Measurements from ENCODE around the gene SIRT6.

DNA sequence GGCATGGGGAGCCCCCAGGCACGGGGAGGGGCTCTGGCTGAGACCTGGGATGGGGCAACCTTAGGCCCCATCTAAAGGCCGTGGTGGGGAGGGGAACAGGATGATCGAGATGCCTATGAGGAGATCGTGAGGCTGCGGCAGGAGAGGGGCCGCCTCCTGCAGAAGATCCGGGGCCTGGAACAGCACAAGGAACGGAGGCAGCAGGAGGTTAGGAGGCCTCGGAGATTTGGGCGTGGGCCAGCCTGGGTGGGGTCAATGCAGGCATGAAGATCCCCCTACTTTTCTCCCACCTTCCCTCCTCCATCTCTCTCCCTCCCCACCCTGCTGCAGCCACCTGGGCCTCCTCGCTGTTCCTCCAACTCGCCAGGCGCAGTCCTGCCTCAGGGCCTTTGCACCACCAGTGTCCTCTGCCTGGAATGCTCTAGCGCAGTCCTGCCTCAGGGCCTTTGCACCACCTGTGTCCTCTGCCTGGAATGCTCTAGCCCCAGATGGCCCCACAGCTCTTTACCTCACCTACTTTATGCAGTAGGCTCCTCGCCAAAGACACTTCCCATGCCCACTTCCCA lies 27.9 kb upstream of the SIRT6 start:
- TF ChIP-seq POLR2A (IDR thresholded peaks at IDR 0.05): no peak
- TF ChIP-seq, protein P1, sequence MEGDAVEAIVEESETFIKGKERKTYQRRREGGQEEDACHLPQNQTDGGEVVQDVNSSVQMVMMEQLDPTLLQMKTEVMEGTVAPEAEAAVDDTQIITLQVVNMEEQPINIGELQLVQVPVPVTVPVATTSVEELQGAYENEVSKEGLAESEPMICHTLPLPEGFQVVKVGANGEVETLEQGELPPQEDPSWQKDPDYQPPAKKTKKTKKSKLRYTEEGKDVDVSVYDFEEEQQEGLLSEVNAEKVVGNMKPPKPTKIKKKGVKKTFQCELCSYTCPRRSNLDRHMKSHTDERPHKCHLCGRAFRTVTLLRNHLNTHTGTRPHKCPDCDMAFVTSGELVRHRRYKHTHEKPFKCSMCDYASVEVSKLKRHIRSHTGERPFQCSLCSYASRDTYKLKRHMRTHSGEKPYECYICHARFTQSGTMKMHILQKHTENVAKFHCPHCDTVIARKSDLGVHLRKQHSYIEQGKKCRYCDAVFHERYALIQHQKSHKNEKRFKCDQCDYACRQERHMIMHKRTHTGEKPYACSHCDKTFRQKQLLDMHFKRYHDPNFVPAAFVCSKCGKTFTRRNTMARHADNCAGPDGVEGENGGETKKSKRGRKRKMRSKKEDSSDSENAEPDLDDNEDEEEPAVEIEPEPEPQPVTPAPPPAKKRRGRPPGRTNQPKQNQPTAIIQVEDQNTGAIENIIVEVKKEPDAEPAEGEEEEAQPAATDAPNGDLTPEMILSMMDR (IDR thresholded peaks at IDR 0.05): no peak

All from lower leg skin (tissue), 3 donors.